Measurements from ENCODE around the gene FOXD2.

Gene FOXD2

DNA sequence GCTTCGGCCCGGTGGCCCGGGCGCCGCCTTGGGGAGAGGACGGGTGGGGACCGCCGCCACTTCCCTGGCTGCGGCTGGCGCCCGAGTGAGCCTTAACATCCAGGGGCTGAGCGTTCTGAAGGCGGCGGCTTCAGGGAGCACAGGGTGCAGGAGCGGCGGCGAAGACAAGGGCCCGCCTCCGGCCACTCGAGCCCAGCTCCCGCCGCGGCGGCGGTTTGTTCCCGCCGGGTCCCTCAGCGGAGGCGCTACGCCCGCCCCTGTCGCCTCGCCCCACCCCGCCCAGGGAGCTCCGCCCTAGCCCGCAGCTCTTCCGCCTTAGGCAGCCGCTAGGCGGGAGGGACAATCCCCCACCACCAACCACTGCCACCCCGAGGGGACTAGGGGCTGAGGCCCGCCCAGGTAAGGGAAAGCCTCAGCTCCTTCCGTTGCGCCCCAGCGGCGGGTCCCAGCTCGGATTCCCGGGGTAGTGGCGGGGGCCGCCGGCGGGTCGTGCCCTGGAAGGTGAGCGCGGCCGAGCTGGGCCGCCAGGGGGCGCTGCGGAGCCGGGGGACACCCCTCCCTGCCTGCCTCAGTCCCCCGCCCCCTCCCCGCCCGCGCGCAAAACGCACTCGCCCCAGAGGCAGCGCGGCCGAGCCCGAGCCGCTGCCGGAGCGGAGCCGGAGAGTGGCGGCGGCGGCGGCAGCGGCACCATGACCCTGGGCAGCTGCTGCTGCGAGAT lies at the start of gene FOXD2:
Gene FOXD2 (plus strand): TSS at position 598 of the 718 bp plus-strand sequence. CDS start 92 bp downstream, at position 690.
- DNase-seq (ENCODE audit: low read depth in 2 of 2) = peak; percentile 81 to 85

DNA sequence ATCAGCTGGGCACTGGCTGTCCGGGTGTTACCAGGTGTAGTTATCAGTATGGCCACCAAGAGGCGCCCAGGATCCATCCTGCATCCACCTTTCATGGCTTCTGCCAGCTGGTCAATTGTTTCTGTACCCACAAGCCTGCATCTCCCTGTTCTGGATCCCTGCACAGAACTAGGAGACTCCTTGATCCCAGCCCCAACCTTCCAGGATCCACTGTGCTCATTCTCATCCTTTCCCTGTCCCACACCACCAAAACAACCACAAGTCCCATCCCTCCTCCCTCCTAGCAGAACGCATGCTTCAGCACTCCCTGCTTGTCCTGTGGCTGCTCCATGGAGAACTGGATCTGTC lies 49.0 kb upstream of the FOXD2 start:
- DNase-seq (ENCODE audit: low read depth in 2 of 2) = no peak

DNA sequence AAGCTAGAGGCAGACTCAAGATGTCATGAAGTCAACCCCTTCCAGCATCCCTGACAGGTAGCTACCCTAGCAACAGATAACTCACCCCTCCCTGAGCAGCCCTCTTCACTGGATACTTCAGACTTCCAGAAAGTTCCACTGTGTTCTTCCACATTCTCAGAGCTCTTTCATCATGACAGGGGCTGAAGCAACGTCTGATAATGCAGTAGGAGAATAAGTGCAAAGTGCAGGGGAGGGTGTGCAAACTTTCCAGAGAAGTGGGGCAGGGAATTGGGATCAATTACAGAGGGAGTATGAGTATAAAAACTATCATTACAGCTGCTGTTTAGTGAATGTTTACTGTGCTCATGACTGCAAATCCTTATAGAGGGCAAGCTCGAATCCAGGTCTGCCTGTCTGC lies 48.1 kb upstream of the FOXD2 start:
- DNase-seq (ENCODE audit: low read depth in 2 of 2) = no peak

DNA sequence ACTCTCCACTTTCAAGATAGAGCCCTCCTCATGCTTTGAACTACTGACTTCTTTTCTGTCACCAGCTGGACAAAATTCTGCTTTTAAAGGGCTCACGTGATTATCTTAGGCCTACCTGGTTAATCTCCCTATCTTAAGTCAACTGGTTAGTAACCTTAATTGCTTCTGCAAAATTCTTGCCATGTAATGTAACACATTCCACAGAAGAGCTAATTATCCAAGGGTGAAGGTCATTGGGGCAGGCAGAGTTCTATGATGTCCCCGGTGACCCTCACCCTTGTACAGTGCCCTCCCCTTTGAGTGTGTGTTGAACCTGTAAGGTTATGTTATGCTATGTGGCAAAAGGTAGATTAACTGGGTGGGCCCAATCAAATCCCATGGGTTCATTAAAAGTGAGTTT lies 47.0 kb upstream of the FOXD2 start:
- no peak for DNase-seq (ENCODE audit: low read depth in 2 of 2)

DNA sequence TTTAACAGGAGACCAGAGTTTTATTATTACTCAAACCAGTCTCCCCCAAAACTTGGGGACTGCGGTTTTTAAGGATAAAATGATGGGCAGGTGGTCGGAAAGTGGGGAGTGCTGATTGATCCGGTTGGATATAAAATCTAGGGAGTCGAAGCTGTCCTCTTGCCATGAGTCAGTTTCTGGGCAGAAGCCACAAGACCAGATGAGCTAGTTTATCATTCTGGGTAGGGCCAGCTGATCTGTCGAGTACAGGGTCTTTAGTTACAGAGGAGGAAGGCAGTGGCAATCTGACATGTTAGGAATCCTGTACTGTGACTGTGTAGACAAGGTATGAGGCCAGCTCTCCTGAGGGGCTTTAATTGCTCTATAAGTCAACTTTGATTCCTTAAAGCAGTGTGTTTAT lies 44.7 kb upstream of the FOXD2 start:
- DNase-seq (ENCODE audit: low read depth in 2 of 2) = no peak

DNA sequence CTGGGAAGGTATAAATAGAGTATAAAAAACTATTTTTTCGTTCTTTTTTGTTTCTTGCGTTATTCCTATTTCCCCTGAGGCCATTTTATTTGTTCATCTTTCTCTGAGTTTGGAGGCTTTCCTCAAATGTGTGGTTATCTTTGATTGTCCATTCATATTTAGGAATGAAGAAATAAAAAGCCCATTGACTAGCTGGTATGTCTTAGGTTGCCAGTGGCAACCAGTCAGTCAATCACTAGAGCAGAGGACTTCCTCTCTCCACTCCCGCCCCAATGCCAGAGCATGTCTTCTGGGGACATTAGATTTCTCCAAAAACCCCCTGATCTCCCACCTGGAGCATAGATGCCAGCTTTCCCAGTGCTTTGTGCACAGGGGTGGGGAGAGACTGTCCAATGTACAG lies 42.4 kb upstream of the FOXD2 start:
- no peak for DNase-seq (ENCODE audit: low read depth in 2 of 2)

DNA sequence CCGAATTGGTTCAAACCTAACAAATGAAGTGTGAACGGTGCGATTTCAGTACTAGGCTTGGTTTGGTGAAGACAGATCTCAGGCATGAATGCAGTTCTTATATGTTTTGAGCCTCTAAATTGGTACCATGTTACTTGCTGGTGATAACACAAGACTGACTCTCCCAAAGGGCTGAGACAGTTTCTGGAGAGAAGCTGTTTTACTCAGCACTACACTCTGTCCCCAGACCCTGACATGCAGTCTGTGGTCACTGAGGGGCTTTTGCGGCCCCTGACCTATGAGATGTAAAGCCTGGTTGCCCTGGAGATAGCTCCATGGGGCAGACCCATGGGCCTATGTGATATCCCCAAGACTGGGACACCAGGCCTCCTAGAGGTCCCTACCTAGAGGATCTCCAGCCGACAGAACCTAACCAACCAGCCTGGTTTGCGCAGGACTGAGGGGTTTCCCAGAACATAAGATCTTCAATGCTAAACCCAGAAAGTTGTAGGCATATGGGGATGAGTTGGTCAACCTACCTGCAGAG lies 41.1 kb upstream of the FOXD2 start:
- DNase-seq (ENCODE audit: low read depth in 2 of 2) = no peak

DNA sequence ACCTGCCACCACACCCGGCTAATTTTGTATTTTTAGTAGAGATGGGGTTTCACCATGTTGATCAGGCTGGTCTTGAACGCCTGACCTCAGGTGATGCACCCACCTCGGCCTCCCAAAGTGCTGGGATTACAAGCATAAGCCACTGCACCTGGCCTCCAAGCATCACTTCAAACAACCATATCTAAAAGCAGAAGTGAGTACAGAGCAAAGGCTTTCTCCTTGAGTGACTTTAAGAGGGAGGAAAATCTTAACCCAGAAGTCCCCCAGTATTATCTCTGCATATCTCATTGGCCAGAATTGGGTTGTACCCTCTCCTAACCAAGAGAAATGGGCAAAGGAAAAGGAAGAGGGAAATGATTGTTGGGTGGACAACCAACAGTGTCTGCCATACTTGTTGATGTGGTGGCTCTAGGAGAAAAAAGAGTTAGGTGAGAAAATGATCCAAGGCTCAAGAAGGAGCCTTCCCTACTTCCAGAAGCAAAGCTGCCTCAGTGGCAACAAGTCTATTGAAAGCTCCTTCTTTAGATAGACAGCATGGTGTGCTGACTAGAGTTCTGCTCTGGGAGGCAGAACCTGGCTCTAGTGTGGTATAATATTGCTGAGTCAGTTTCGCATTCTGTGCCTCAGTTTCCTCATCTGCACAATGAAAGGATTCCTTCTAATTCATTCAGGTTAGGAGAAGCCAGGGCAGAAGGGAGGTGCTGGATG lies 38.6 kb upstream of the FOXD2 start:
- DNase-seq (ENCODE audit: low read depth in 2 of 2) = no peak

DNA sequence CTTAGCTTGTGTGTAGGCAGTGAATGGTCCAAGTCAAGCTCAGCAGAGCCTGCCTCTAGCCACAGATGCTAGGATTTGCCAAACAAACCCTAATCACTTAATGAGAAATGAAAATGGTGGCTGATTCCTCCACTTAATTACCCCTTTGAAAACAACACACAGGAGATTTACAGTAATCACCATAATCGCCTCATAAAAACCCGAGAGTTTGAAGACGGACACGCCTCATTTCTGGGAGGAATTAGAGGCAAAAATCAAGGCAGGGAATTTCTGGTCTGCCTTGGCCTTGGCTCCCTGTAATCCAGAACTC lies 38.0 kb upstream of the FOXD2 start:
- DNase-seq (ENCODE audit: low read depth in 2 of 2) = no peak

DNA sequence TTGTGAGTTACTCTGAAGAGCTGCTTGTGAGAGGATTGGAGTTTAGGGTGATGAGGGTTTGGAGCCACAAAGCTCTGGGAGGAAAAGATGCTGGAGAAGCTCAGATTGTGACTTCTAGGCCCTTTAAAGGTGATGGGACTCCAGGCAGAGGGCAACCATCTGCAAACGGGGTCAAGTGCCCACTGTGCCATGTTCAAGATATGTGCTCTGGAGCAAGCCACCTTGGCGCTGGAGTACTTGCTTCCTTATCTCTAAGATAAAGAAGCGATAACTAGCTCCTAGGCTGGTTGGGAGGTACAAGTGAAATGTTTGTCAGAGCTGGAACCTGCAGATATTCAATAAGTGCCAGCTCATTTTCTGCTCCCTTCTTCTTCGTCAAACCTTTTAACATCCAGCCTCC lies 36.1 kb upstream of the FOXD2 start:
- no peak for DNase-seq (ENCODE audit: low read depth in 2 of 2)

DNA sequence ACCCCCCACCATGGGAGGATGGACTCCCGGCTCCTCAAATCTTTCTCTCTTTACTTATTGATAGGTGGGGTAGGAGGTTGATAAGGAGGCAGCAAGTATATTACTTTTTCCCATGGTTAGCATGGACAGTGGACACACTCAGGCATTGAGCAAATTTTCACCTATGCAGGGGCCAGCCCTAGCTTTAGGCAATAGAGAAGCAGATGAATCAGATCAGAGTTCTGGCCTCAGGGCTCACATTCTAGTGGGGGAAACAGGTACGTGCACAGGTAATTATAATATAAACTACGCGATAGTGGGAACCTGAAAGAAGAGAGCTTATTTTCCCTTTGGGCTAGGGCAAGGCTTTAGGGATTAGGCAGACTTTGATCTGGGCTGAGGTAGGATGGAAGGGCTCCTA lies 35.3 kb upstream of the FOXD2 start:
- no peak for DNase-seq (ENCODE audit: low read depth in 2 of 2)

DNA sequence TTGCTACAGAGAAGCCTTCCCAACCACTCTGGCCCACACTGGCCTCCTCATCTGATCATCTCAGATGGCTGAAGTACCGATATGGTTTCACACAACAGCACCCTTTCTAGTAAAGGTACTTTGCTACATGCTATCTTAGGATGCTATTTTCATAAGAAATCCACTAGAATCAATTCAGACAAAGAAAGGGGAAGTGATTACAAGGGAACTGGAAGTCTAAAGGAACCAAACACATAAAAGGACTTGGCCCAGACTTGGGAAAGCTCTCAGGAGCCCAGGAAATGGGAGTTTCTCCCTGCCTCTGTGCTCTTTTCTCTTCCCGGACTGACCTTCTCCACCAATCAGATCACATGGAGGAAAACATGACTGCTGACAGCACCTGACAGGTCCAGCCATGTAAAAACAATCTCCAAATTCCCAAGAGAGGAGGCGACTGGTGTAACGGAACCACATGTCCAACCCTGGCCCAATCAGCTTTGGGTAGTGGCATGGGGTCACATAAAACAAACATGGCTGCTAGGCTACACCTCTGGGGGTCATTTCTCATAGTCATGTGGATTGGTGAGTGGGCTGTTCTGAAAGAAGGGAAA lies 34.4 kb upstream of the FOXD2 start:
- DNase-seq (ENCODE audit: low read depth in 2 of 2) = no peak

DNA sequence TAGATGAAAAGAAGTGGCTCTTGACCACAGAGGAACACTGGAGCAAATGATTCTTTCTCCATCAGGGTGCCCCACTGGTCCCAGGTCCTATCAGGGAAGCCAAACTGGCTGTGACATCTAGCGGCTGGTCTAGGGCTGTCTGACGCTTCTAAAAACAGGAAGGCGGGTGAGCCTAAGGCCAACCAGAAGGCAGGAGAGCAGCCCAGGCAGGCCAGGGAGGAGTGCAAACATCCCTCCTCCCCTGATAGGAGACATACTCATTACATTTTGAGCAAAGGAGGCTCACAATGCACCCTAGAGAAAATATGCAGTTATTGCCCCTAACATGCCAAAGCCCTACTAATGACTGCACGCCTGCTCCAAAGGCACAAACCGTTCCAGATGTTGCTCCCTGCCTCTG lies 32.1 kb upstream of the FOXD2 start:
- no peak for DNase-seq (ENCODE audit: low read depth in 2 of 2)

DNA sequence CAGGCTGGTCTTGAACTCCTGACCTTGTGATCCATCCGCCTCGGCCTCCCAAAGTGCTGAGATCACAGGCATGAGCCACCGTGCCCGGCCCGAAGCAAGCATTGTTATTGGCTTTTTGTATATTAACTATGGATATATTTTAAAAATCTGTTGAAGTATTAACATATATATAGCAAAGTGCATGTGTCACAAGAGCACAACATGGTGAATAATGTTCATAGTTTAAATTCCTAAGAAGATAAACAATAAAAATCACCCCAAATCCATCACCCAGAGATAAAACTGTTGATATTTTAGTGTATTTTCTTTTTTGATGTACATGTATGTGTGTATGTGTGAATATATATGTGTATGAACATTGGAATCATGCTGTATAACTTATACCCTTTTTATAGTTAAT lies 30.9 kb upstream of the FOXD2 start:
- no peak for DNase-seq (ENCODE audit: low read depth in 2 of 2)

DNA sequence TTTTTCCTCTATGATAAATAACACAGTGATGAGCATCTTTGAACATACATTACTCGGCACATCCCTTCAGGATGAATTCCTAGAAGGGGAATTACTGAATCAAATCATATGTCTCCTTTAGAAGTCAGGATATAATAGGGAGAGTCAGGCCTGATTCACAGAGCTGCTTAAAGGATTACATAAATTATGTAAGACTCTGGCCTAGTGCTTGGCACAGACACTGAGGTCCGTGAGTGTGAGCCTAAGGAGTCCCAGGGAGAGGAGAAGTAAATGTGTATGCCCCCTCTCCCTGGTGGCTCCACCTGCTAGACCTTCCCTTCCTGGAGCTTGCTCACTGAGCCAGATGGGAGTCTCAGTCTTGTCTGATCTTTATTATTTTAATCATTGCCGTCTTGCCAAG lies 30.4 kb upstream of the FOXD2 start:
- no peak for DNase-seq (ENCODE audit: low read depth in 2 of 2)

DNA sequence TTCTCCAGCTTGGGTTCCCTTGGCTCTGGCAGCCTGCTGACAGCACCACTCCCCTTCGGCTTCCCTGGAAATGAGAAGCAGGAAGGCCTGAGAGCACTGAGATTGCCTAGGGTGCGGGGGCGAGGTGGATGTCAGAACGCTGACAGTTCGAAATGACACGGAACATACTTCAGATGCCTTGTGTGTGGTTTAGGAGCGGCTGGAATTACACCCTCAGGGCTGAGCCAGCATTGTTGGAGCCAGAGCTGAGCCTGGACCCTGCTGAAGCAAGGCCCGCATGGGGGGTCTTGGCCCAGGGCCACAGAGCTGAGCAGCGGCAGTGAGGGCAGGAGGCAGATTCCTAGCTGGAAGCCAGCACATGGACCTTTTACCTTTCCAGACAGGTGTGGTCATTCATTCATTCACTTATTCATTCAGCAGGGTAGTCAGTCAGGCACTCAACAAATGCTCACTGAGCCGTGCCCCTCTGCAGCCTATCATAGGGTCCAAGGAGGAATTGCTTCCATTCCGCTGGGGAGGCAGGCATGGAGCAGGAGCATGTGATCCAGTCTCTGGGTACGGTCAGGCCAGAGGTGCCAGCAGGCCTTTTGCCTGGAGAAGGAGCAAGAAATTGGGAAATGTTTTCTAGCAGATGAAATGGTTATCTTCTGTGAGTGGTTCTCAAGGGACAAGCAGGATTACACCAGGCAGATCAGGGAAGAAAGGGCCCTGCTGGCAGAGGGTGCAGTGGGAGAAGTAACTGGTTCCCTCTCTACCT lies 28.4 kb upstream of the FOXD2 start:
- DNase-seq (ENCODE audit: low read depth in 2 of 2) = no peak

DNA sequence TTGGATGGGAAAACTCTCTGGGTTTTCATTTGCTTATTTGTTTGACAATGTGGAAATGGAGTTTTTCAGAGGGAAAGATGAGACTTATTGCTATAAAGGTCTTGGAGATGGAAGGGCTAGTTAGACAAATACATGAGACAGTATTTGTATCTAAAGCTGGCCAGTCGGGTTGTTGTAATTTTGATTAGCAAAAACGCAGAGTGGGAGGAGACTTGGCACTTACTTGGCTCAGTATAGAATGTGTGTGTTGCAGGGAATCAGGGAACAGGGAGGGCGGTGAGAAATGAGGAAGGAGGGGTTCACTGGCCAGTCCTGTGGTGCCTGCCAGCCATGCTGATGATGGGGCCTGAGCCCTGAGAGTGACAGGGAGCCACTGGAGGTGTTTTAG lies 27.8 kb upstream of the FOXD2 start:
- no peak for DNase-seq (ENCODE audit: low read depth in 2 of 2)

DNA sequence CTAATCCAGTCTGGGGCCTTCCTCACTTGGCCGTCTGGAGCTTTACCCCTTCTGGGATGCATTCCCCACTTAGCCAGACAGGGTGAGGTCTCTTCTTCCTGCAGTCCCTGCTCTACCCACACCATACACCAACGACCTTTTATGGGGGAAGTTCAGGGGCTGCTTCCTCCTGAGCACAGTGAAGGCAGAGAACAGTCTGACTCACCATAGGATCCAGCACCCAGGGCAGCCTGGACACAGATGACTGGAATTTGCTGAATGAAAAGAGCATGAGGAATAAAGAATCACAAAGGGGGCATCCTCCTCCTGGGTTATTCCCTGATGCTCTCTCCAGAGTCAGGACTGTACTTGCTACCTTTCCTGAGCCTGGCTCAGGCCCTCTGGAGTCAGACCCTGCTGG lies 26.4 kb upstream of the FOXD2 start:
- no peak for DNase-seq (ENCODE audit: low read depth in 2 of 2)

DNA sequence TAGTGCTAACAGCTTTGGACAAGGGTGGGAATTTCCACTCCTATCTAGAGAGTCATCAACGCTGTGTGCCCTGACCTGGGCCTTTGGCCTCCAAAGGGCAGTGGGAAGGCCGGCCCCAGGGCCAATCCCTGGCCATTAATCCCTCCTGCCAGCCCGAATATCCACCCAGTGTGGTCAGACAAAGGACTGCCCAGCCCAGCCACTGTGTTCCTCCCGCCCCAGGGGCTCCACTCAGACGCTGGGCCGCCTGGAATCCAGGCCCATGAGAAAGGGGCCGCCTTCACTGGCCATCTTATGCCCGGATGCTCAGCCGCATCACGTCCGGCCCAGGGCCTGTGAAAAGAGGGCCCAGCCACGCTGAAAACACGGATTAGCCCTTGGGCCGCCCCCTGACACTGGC lies 25.4 kb upstream of the FOXD2 start:
- DNase-seq (ENCODE audit: low read depth in 2 of 2) = no peak

DNA sequence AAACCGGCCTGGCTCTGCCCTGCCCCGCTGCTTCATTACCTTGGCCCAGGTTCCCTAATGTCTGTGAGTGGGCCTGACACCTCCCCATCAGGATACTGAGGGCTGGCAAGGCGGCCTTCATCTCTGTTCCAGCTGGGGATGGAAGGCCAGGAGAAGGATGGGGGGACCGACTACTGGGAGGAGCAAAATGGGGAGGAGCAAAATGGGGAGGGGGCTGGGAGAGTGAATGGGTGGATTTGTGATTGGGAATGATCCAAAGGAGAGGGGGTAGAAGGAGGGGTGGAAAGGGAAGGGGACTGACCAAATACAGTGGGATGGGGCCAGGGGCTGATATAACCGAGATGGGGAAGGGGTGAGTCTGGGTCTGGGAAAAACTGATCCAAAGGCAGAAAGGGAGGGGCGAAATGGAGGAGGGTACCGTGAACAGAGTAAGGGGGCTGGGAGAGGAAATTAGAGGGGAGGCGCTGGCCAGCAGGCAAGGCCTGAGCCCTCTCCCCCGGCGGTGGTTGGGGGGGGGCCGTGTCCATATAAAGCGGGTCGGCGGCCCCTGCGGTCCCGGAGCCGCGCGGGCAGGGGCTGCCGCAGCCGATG lies 22.0 kb upstream of the FOXD2 start, which contains the start of gene FOXE3:
Gene FOXE3 (plus strand): TSS at position 558 of the 591 bp plus-strand sequence. CDS start 31 bp downstream, at position 589.
- no peak for DNase-seq (ENCODE audit: low read depth in 2 of 2)

DNA sequence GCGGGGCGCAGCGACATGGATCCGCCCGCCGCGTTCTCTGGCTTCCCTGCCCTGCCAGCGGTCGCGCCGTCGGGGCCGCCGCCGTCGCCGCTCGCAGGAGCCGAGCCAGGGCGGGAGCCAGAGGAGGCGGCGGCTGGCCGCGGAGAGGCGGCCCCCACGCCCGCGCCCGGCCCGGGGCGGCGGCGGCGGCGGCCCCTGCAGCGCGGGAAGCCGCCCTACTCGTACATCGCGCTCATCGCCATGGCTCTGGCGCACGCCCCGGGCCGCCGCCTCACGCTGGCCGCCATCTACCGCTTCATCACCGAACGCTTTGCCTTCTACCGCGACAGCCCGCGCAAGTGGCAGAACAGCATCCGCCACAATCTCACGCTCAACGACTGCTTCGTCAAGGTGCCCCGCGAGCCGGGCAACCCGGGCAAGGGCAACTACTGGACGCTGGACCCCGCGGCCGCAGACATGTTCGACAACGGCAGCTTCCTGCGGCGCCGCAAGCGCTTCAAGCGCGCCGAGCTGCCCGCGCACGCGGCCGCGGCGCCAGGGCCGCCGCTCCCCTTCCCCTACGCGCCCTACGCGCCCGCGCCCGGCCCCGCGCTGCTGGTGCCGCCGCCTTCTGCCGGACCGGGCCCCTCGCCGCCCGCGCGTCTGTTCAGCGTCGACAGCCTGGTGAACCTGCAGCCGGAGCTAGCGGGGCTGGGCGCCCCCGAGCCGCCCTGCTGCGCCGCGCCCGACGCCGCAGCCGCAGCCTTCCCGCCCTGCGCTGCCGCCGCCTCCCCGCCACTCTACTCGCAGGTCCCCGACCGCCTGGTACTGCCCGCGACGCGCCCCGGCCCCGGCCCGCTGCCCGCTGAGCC lies 21.3 kb upstream of the FOXD2 start:
- no peak for DNase-seq (ENCODE audit: low read depth in 2 of 2)
